Thoracic aorta (tissue), 2 donors: Measurements from ENCODE around the gene PAH. TPM values are rescaled to one million over a fixed set of nuclear protein-coding genes. Genes with fewer than 3 reads are reported as not detected.

Experiments used
- ATAC-seq: fragments of 150-250 bp; one replicate; pipeline ENCODE4 v1.8.0; 2017; ENCODE audit warnings: low read depth; ENCODE audit not compliant: insufficient number of reproducible peaks, low FRiP score
- DNase-seq: peaks from one replicate; pipeline ENCODE4 v3.0.0-alpha.2; 2020; ENCODE audit warnings: low spot score
- H3K27ac ChIP-seq, 2 donors: fragments of 200-600 bp; sonication (generic); 1 replicate in 1 of 2; 2 replicates in 1 of 2; pipeline ENCODE4 v1.5.1; 2016; ENCODE audit warnings: mild to moderate bottlenecking in 2 of 2, moderate library complexity in 2 of 2
- H3K27me3 ChIP-seq: fragments of 200-600 bp; sonication (generic); replicated peaks from 2 replicates; pipeline ENCODE4 v1.6.0; 2016; ENCODE audit warnings: mild to moderate bottlenecking; ENCODE audit not compliant: insufficient read depth
- H3K36me3 ChIP-seq: fragments of 200-600 bp; sonication (generic); one replicate; pipeline ENCODE4 v1.5.1; 2016
- H3K4me1 ChIP-seq, 2 donors: fragments of 200-600 bp; sonication (generic); 1 replicate in 1 of 2; 2 replicates in 1 of 2; pipeline versions ENCODE4 v1.5.1 to v1.6.0; 2016; ENCODE audit warnings: low read depth in 2 of 2, mild to moderate bottlenecking in 1 of 2; ENCODE audit not compliant: control insufficient read depth in 1 of 2
- H3K4me3 ChIP-seq: fragments of 200-600 bp; sonication (generic); 2 replicates; pipeline ENCODE4 v1.5.1; 2016; ENCODE audit warnings: mild to moderate bottlenecking
- H3K9me3 ChIP-seq: fragments of 200-600 bp; sonication (generic); 2 replicates; pipeline ENCODE4 v1.5.1; 2016
- total RNA-seq, 2 donors: library from RNA; depleted of rRNA; stranded (reverse); fragments of >200 nt; gene quantifications; one replicate each; pipeline versions ENCODE4 v1.1.0 to v1.2.3, GENCODE V29; 2016
- TF ChIP-seq, protein P1 (sequence below): fragments of 200-600 bp; sonication (generic); IDR thresholded peaks from one replicate; pipeline ENCODE4 v1.5.1; 2019; ENCODE audit warnings: antibody characterized with exemption

Gene PAH
- total RNA-seq, 2 donors from 2014 or later = not detected

DNA sequence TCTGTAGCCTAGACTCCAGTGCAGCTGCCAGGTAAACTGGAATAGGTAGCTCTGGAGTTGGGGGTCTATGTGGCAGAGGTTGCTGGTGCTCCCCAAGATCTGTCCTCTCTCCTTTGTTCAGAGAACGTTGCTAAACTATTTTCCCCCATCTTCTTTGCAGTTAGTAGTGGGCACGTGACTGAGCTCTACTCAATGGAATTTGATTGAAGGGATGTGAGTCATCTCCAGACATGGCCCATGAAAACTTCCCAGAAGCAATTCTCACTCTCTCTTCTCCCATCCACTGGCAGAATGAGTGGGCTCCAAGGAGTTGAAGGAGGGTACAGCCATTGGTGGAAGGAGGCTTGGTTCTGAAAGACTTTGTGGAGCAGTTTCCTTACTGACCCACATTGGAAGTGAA lies 44.0 kb downstream of the PAH start:
- TF ChIP-seq, protein P1, sequence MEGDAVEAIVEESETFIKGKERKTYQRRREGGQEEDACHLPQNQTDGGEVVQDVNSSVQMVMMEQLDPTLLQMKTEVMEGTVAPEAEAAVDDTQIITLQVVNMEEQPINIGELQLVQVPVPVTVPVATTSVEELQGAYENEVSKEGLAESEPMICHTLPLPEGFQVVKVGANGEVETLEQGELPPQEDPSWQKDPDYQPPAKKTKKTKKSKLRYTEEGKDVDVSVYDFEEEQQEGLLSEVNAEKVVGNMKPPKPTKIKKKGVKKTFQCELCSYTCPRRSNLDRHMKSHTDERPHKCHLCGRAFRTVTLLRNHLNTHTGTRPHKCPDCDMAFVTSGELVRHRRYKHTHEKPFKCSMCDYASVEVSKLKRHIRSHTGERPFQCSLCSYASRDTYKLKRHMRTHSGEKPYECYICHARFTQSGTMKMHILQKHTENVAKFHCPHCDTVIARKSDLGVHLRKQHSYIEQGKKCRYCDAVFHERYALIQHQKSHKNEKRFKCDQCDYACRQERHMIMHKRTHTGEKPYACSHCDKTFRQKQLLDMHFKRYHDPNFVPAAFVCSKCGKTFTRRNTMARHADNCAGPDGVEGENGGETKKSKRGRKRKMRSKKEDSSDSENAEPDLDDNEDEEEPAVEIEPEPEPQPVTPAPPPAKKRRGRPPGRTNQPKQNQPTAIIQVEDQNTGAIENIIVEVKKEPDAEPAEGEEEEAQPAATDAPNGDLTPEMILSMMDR = no peak
- H3K27ac ChIP-seq = no peak overlapping the region
- no peak overlapping the region for H3K4me3 ChIP-seq
- no peaks in the 10 kb centered on the region for H3K27me3 ChIP-seq
- H3K9me3 ChIP-seq = no peaks in the 10 kb centered on the region
- no peak for ATAC-seq
- H3K4me1 ChIP-seq = no peaks in the 10 kb centered on the region
- no peak for DNase-seq
- no peaks in the 10 kb centered on the region for H3K36me3 ChIP-seq

DNA sequence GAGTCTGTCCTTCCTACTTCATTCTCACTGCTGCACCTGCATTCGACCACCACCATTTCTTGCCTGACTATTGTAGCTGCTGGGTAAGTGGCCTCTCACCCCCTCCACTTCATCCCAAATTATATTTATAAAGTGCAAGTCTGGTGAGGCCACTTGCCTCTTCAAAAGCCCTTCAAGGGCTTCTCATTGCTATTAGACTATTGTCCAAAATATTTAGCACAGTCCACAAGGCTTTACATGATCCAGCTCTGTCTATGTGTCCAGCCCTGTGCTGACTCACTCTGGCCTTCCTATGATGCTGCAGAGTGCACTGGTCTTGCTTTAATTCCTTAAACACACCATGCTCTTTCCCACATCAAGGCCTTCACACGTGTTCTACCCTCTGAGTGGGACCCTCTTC lies 46.0 kb downstream of the PAH start:
- no peaks in the 10 kb centered on the region for H3K4me1 ChIP-seq
- no peak overlapping the region for H3K27ac ChIP-seq
- DNase-seq = no peak
- no peak for ATAC-seq
- H3K4me3 ChIP-seq = no peak overlapping the region
- H3K9me3 ChIP-seq = no peaks in the 10 kb centered on the region
- TF ChIP-seq, protein P1 = no peak
- H3K27me3 ChIP-seq = no peaks in the 10 kb centered on the region
- H3K36me3 ChIP-seq = no peaks in the 10 kb centered on the region

GRCh38 chr12:102869571-102869970 lies 47.5 kb downstream of the PAH start:
- ATAC-seq (no peak), DNase-seq (no peak)
- no peaks in the 10 kb centered on the region for H3K36me3 ChIP-seq
- TF ChIP-seq, protein P1 = no peak
- H3K27ac ChIP-seq = no peak overlapping the region
- no peak overlapping the region for H3K4me3 ChIP-seq
- H3K9me3 ChIP-seq = no peaks in the 10 kb centered on the region
- no peaks in the 10 kb centered on the region for H3K27me3 ChIP-seq
- H3K4me1 ChIP-seq = no peaks in the 10 kb centered on the region

GRCh38 chr12:102865821-102866615 lies 51.0 kb downstream of the PAH start:
- H3K36me3 ChIP-seq = no peaks in the 10 kb centered on the region
- TF ChIP-seq, protein P1 = no peak
- DNase-seq = no peak
- no peaks in the 10 kb centered on the region for H3K27me3 ChIP-seq
- ATAC-seq = no peak
- no peak overlapping the region for H3K27ac ChIP-seq
- H3K4me1 ChIP-seq = no peaks in the 10 kb centered on the region
- no peak overlapping the region for H3K4me3 ChIP-seq
- no peaks in the 10 kb centered on the region for H3K9me3 ChIP-seq

DNA sequence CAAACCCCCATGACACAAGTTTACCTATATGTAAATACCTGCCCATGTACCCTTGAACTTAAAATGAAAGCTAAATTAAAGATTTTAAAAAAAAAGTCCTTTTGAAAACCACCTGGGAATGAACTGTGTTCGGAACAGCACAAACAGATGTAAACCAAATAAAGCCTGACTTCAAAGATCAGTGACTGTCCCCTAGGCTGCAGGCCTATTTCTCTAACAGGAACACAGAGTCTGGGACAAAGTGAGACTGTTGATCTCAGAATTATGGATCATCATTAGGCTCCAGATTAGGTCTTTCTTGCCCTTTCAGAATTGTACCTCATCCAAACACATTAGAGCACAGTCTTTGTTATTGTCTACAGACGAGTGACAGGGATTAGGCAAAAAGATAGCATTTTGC lies 54.6 kb downstream of the PAH start:
- no peaks in the 10 kb centered on the region for H3K27me3 ChIP-seq
- no peaks in the 10 kb centered on the region for H3K36me3 ChIP-seq
- H3K9me3 ChIP-seq = no peaks in the 10 kb centered on the region
- ATAC-seq (no peak), DNase-seq (no peak)
- no peak overlapping the region for H3K4me3 ChIP-seq
- H3K27ac ChIP-seq = no peak overlapping the region
- H3K4me1 ChIP-seq = no peaks in the 10 kb centered on the region
- TF ChIP-seq, protein P1 = no peak
